ENCODE results near the gene ZWILCH. TPM values are rescaled to one million over a fixed set of nuclear protein-coding genes. Genes with fewer than 3 reads are reported as not detected.

ZWILCH gene
- total RNA-seq, 1 donor from 2014 or later = 15.5 TPM

GRCh38 chr15:66484539-66485112 lies 20.5 kb upstream of the ZWILCH start:
- Mint-ChIP-seq H3K36me3 (ENCODE audit: low read depth, unreplicated experiment) (peaks cover 22% of the 10 kb centered on the region), H3K27ac (ENCODE audit: unreplicated experiment) (no peak overlapping the region), H3K27me3 (ENCODE audit: low read depth, unreplicated experiment) (no peaks in the 10 kb centered on the region), H3K9me3 (ENCODE audit: unreplicated experiment) (no peaks in the 10 kb centered on the region), H3K4me1 (ENCODE audit: low read depth, unreplicated experiment) (peaks cover 19% of the 10 kb centered on the region), H3K4me3 (ENCODE audit: unreplicated experiment) (no peak overlapping the region)
- DNase-seq (ENCODE audit: low read depth) = no peak
- no peak for FAIRE-seq
- Histone ChIP-seq H2AFZ (ENCODE audit: low read depth, low read length) (no peak overlapping the region), H3K9ac (ENCODE audit: low read length) (no peak overlapping the region), H3K79me2 (ENCODE audit: insufficient read depth, low read length) (peaks cover 5% of the 10 kb centered on the region), H3K4me2 (ENCODE audit: low read length) (no peak overlapping the region), H3K27ac (ENCODE audit: low read depth, low read length) (no peak overlapping the region), H3K4me1 (ENCODE audit: insufficient read depth, low read length) (peaks cover 8% of the 10 kb centered on the region), H4K20me1 (ENCODE audit: insufficient read depth, low read length) (peaks cover 32% of the 10 kb centered on the region), H3K36me3 (ENCODE audit: insufficient read depth, low read length) (peaks cover 29% of the 10 kb centered on the region), H3K9me3 (ENCODE audit: insufficient read depth, low read depth, low read length) (no peaks in the 10 kb centered on the region), H3K27me3 (ENCODE audit: insufficient read depth, low read length) (no peaks in the 10 kb centered on the region), H3K4me3 (ENCODE audit: insufficient read depth, low read depth, low read length) (no peak overlapping the region)
- TF ChIP-seq EZH2 (IDR thresholded peaks at IDR 0.05; ENCODE audit: insufficient read depth, low read length) (no peak), CTCF (IDR thresholded peaks at IDR 0.05; ENCODE audit: insufficient read depth, low read depth, low read length) (no peak)

GRCh38 chr15:66486887-66487286 lies 18.2 kb upstream of the ZWILCH start:
- H3K79me2 ChIP-seq (ENCODE audit: insufficient read depth, low read length) = peaks cover 5% of the 10 kb centered on the region
- no peaks in the 10 kb centered on the region for H3K27me3 ChIP-seq (ENCODE audit: insufficient read depth, low read length)
- H3K27me3 Mint-ChIP-seq (ENCODE audit: low read depth, unreplicated experiment) = no peaks in the 10 kb centered on the region
- H3K36me3 ChIP-seq (ENCODE audit: insufficient read depth, low read length) = peaks cover 40% of the 10 kb centered on the region
- peaks cover 3% of the 10 kb centered on the region for H3K4me1 ChIP-seq (ENCODE audit: insufficient read depth, low read length)
- H3K27ac ChIP-seq (ENCODE audit: low read depth, low read length) = no peak overlapping the region
- peaks cover 19% of the 10 kb centered on the region for H4K20me1 ChIP-seq (ENCODE audit: insufficient read depth, low read length)
- H3K4me2 ChIP-seq (ENCODE audit: low read length) = no peak overlapping the region
- peaks cover 19% of the 10 kb centered on the region for H3K36me3 Mint-ChIP-seq (ENCODE audit: low read depth, unreplicated experiment)
- TF ChIP-seq CTCF (IDR thresholded peaks at IDR 0.05; ENCODE audit: insufficient read depth, low read depth, low read length) = no peak
- FAIRE-seq = no peak
- H3K9me3 Mint-ChIP-seq (ENCODE audit: unreplicated experiment) = no peaks in the 10 kb centered on the region
- H2AFZ ChIP-seq (ENCODE audit: low read depth, low read length) = no peak overlapping the region
- no peak overlapping the region for H3K4me3 Mint-ChIP-seq (ENCODE audit: unreplicated experiment)
- no peak for DNase-seq (ENCODE audit: low read depth)
- H3K4me1 Mint-ChIP-seq (ENCODE audit: low read depth, unreplicated experiment) = peaks cover 12% of the 10 kb centered on the region
- no peak overlapping the region for H3K27ac Mint-ChIP-seq (ENCODE audit: unreplicated experiment)
- no peak overlapping the region for H3K4me3 ChIP-seq (ENCODE audit: insufficient read depth, low read depth, low read length)
- H3K9me3 ChIP-seq (ENCODE audit: insufficient read depth, low read depth, low read length) = no peaks in the 10 kb centered on the region
- H3K9ac ChIP-seq (ENCODE audit: low read length) = no peak overlapping the region

GRCh38 chr15:66488525-66488924 lies 16.6 kb upstream of the ZWILCH start:
- DNase-seq (ENCODE audit: low read depth) = no peak
- Histone ChIP-seq H3K27me3 (ENCODE audit: insufficient read depth, low read length) (no peaks in the 10 kb centered on the region), H3K4me3 (ENCODE audit: insufficient read depth, low read depth, low read length) (no peak overlapping the region), H2AFZ (ENCODE audit: low read depth, low read length) (no peak overlapping the region), H3K27ac (ENCODE audit: low read depth, low read length) (no peak overlapping the region), H4K20me1 (ENCODE audit: insufficient read depth, low read length) (peaks cover 9% of the 10 kb centered on the region), H3K4me2 (ENCODE audit: low read length) (no peak overlapping the region), H3K79me2 (ENCODE audit: insufficient read depth, low read length) (peaks cover 5% of the 10 kb centered on the region), H3K9me3 (ENCODE audit: insufficient read depth, low read depth, low read length) (no peaks in the 10 kb centered on the region), H3K4me1 (ENCODE audit: insufficient read depth, low read length) (no peaks in the 10 kb centered on the region), H3K9ac (ENCODE audit: low read length) (no peak overlapping the region), H3K36me3 (ENCODE audit: insufficient read depth, low read length) (peaks cover 52% of the 10 kb centered on the region)
- H3K27me3 Mint-ChIP-seq (ENCODE audit: low read depth, unreplicated experiment) = no peaks in the 10 kb centered on the region
- no peaks in the 10 kb centered on the region for H3K9me3 Mint-ChIP-seq (ENCODE audit: unreplicated experiment)
- FAIRE-seq = no peak
- H3K4me1 Mint-ChIP-seq (ENCODE audit: low read depth, unreplicated experiment) = peaks cover 2% of the 10 kb centered on the region
- H3K27ac Mint-ChIP-seq (ENCODE audit: unreplicated experiment) = no peak overlapping the region
- no peak overlapping the region for H3K4me3 Mint-ChIP-seq (ENCODE audit: unreplicated experiment)
- no peak for TF ChIP-seq CTCF (IDR thresholded peaks at IDR 0.05; ENCODE audit: insufficient read depth, low read depth, low read length)
- no peak for TF ChIP-seq EZH2 (IDR thresholded peaks at IDR 0.05; ENCODE audit: insufficient read depth, low read length)
- peaks cover 10% of the 10 kb centered on the region for H3K36me3 Mint-ChIP-seq (ENCODE audit: low read depth, unreplicated experiment)

All from astrocyte (in vitro differentiated cells and primary cell).